Thoracic aorta (tissue), 2 donors: Measurements from ENCODE around the gene WRNIP1. TPM values are rescaled to one million over a fixed set of nuclear protein-coding genes. Genes with fewer than 3 reads are reported as not detected.

Experiments used
- ATAC-seq: fragments of 150-250 bp; one replicate; pipeline ENCODE4 v1.8.0; 2017; ENCODE audit warnings: low read depth; ENCODE audit not compliant: insufficient number of reproducible peaks, low FRiP score
- DNase-seq: peaks from one replicate; pipeline ENCODE4 v3.0.0-alpha.2; 2020; ENCODE audit warnings: low spot score
- H3K27ac ChIP-seq, 2 donors: fragments of 200-600 bp; sonication (generic); 1 replicate in 1 of 2; 2 replicates in 1 of 2; pipeline ENCODE4 v1.5.1; 2016; ENCODE audit warnings: mild to moderate bottlenecking in 2 of 2, moderate library complexity in 2 of 2
- H3K27me3 ChIP-seq: fragments of 200-600 bp; sonication (generic); replicated peaks from 2 replicates; pipeline ENCODE4 v1.6.0; 2016; ENCODE audit warnings: mild to moderate bottlenecking; ENCODE audit not compliant: insufficient read depth
- H3K36me3 ChIP-seq: fragments of 200-600 bp; sonication (generic); one replicate; pipeline ENCODE4 v1.5.1; 2016
- H3K4me1 ChIP-seq, 2 donors: fragments of 200-600 bp; sonication (generic); 1 replicate in 1 of 2; 2 replicates in 1 of 2; pipeline versions ENCODE4 v1.5.1 to v1.6.0; 2016; ENCODE audit warnings: low read depth in 2 of 2, mild to moderate bottlenecking in 1 of 2; ENCODE audit not compliant: control insufficient read depth in 1 of 2
- H3K4me3 ChIP-seq: fragments of 200-600 bp; sonication (generic); 2 replicates; pipeline ENCODE4 v1.5.1; 2016; ENCODE audit warnings: mild to moderate bottlenecking
- H3K9me3 ChIP-seq: fragments of 200-600 bp; sonication (generic); 2 replicates; pipeline ENCODE4 v1.5.1; 2016
- total RNA-seq, 2 donors: library from RNA; depleted of rRNA; stranded (reverse); fragments of >200 nt; gene quantifications; one replicate each; pipeline versions ENCODE4 v1.1.0 to v1.2.3, GENCODE V29; 2016
- TF ChIP-seq, protein P1 (sequence below): fragments of 200-600 bp; sonication (generic); IDR thresholded peaks from one replicate; pipeline ENCODE4 v1.5.1; 2019; ENCODE audit warnings: antibody characterized with exemption

WRNIP1 gene
- total RNA-seq, 2 donors from 2014 or later: 87.8 to 93.3 TPM

DNA sequence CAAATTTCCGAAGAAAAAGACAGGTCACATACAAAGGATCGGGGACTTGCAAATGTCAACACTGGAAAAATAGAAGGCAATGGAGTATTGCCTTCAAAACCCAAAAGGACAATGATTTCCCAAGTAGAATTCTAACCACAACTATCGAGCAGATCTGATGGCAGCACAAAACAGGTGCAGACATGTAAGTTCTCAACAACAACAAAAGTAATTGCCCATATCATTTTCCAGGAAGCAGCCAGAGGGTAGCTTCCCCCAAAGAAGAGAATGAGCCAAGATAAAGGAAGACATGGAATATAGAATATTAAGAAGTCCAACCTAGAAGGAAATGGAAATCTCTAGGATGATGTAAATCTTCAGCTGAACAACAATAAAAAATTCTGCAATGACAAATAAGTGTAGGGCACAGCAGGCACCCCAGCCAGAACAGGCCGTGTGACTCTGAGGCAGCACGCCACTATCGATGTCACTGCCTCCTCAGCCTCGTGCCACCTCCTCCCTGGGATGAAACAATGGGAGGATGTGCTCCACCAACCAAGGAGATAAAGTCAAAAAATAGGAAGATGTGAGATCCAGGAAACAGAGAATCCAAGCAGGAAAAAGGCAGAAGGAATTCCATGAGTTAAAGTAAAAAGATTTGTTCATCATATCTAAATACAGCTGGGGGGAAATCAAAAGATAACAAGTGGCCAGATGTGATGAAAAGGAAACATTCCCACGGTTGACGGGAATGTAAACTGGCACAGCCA lies 42.3 kb downstream of the WRNIP1 start:
- no peak for DNase-seq
- no peaks in the 10 kb centered on the region for H3K27me3 ChIP-seq
- peaks cover 8 to 47% of the 10 kb centered on the region in 2 donors for H3K4me1 ChIP-seq
- H3K36me3 ChIP-seq: no peaks in the 10 kb centered on the region
- no peak for ATAC-seq
- peak overlapping the region; percentile 10 for H3K4me3 ChIP-seq
- H3K9me3 ChIP-seq: no peaks in the 10 kb centered on the region
- peak overlapping the region in 1 of 2 donors; percentile 25 for H3K27ac ChIP-seq
- TF ChIP-seq, protein P1, sequence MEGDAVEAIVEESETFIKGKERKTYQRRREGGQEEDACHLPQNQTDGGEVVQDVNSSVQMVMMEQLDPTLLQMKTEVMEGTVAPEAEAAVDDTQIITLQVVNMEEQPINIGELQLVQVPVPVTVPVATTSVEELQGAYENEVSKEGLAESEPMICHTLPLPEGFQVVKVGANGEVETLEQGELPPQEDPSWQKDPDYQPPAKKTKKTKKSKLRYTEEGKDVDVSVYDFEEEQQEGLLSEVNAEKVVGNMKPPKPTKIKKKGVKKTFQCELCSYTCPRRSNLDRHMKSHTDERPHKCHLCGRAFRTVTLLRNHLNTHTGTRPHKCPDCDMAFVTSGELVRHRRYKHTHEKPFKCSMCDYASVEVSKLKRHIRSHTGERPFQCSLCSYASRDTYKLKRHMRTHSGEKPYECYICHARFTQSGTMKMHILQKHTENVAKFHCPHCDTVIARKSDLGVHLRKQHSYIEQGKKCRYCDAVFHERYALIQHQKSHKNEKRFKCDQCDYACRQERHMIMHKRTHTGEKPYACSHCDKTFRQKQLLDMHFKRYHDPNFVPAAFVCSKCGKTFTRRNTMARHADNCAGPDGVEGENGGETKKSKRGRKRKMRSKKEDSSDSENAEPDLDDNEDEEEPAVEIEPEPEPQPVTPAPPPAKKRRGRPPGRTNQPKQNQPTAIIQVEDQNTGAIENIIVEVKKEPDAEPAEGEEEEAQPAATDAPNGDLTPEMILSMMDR: no peak

DNA sequence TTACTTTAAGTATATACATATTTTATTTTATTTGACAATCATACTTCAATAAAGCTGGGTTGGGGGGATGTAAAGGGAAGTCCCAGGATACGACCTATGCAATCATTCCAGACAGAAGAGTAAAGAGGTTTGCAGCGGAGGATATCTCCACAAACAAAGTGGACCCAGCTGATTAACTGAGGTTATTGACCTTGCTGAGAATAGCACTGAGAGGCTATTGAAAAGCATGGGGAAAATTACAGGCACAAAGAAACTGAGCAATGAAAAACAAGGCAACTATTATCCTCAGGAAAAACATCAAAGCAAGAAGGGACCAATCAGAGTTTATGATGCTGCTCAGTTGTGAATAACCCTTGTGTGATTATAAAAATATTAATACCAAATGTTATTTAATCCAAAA lies 43.8 kb downstream of the WRNIP1 start:
- Histone ChIP-seq H3K4me1 (peaks cover 8 to 47% of the 10 kb centered on the region in 2 donors), H3K27ac (no peak overlapping the region), H3K27me3 (no peaks in the 10 kb centered on the region), H3K4me3 (no peak overlapping the region), H3K9me3 (no peaks in the 10 kb centered on the region), H3K36me3 (no peaks in the 10 kb centered on the region)
- DNase-seq (no peak), ATAC-seq (no peak)
- TF ChIP-seq, protein P1: no peak

DNA sequence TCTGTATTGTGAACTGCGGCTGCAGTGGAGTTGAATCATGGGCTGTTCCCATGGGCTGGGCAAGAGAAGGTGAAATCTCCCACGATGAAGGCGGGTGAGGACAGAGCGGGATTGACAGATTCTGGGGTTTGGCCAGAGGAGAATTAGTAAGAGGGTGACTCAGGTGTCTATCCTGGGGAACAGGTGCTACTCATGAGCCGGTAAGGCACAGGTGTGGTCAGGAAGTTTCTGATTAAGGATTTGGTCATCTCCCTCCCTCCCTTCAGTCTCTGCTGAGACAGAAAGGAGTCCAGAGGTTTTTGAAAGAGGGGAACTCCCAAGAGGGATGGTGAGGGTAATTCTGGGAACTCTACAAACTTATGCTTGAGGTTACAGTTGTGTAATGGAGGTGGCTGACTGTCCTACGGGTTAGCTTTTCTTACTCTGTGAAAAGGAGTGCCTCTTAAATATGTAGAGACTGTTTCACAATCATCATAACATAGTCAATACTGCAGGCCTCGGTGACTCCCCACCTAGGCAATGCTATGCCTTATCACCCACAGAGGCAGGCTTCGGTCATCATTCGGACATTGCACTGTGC lies 45.0 kb downstream of the WRNIP1 start:
- TF ChIP-seq, protein P1: no peak
- ATAC-seq: no peak
- no peak for DNase-seq

DNA sequence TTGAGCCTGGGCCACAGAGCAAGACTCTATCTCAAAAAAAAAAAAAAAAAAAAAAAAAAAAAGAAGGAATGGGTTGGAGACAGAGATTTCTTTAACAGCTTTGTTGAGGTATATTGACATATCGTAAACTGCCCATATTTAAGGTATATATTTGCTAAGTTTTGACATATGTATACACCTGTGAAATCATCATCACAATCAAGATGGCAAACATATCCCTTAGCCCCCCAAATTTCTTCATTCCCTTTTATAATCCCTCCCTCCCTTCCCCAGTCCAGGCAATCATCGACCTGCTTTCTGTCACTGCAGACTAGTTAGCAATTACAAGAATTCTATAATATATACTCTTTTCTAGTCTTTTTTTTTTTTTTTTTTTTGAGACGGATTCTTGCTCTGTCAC lies 47.5 kb downstream of the WRNIP1 start:
- no peak for ATAC-seq
- Histone ChIP-seq H3K27me3 (no peaks in the 10 kb centered on the region), H3K4me3 (no peak overlapping the region), H3K4me1 (peaks cover 7 to 15% of the 10 kb centered on the region in 2 donors), H3K9me3 (peaks cover 4% of the 10 kb centered on the region), H3K27ac (no peak overlapping the region), H3K36me3 (no peaks in the 10 kb centered on the region)
- TF ChIP-seq, protein P1: no peak
- DNase-seq: no peak

More for the DNA sequence above, 45.0 kb downstream of the WRNIP1 start:
- no peak overlapping the region for H3K27ac ChIP-seq
- H3K4me3 ChIP-seq: no peak overlapping the region
- no peaks in the 10 kb centered on the region for H3K9me3 ChIP-seq
- H3K4me1 ChIP-seq: peaks cover 8 to 35% of the 10 kb centered on the region in 2 donors
- H3K27me3 ChIP-seq: no peaks in the 10 kb centered on the region
- H3K36me3 ChIP-seq: no peaks in the 10 kb centered on the region

DNA sequence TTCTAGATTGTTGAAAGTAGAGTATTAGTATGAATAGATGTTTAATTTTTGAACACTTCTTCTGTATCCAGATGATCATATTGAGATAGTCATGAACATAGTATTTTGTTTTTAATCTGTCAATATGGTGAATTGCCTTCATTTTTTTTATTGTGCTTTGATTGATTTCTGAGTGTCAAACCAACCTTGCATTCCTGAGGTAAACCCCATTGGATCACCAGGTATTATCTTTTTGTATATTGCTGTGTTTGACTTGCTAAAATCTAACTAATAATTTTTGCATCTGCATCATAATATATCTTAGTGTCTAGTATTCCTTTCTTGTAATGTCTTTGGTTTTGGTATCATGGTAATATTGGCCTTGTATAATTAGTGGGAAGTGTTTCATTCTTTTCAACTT lies 51.0 kb downstream of the WRNIP1 start:
- Histone ChIP-seq H3K4me1 (peaks cover 17 to 39% of the 10 kb centered on the region in 2 donors), H3K36me3 (no peaks in the 10 kb centered on the region), H3K27ac (no peak overlapping the region), H3K9me3 (peaks cover 4% of the 10 kb centered on the region), H3K27me3 (no peaks in the 10 kb centered on the region), H3K4me3 (no peak overlapping the region)
- TF ChIP-seq, protein P1: no peak
- DNase-seq: no peak
- ATAC-seq: no peak
